GM12865 (cell line): Measurements from ENCODE around the gene SYT2.
"Not testable (repeated sequence)": the region's sequence is repeated elsewhere in the genome, so short reads cannot be mapped to it uniquely, and the experiment has no call there.

Experiments
- DNase-seq: peaks from one replicate; pipeline ENCODE4 v3.0.0; 2010; ENCODE audit warnings: low read depth
- H3K4me3 ChIP-seq: 2 replicates; pipeline ENCODE4 v1.5.1; 2011; ENCODE audit warnings: mild to moderate bottlenecking, low read depth, low read length, control low read depth
- CTCF ChIP-seq: IDR thresholded peaks from 2 replicates; pipeline ENCODE4 v1.5.1; 2011; ENCODE audit warnings: low read length, control low read depth, low read depth, inconsistent platforms; ENCODE audit not compliant: insufficient read depth; ENCODE audit errors: missing control alignments

The SYT2 gene

GRCh38 chr1:202716654-202717053 is 6.4 kb upstream of the SYT2 start:
- DNase-seq, result no peak
- no peak for TF ChIP-seq CTCF
- H3K4me3 ChIP-seq, result no peak overlapping the region

GRCh38 chr1:202714202-202714601 is 3.9 kb upstream of the SYT2 start:
- DNase-seq, H3K4me3 ChIP-seq: not testable (repeated sequence)

GRCh38 chr1:202713110-202713509 is 2.9 kb upstream of the SYT2 start:
- DNase-seq, result no peak
- no peak overlapping the region for H3K4me3 ChIP-seq
- TF ChIP-seq CTCF, result no peak

- H3K4me3 ChIP-seq, result no peak overlapping the region
- no peak for TF ChIP-seq CTCF
- DNase-seq, result no peak
Observed at GRCh38 chr1:202711949-202712635, 1.8 kb upstream of the SYT2 start.

GRCh38 chr1:202709276-202710041 is 795 bp downstream of the SYT2 start:
- DNase-seq, result no peak

GRCh38 chr1:202708456-202709275 is 1.6 kb downstream of the SYT2 start:
- no peak for DNase-seq
- H3K4me3 ChIP-seq, result no peak overlapping the region
- TF ChIP-seq CTCF, result no peak

More at GRCh38 chr1:202709276-202710041, 795 bp downstream of the SYT2 start:
- TF ChIP-seq CTCF, result no peak
- no peak overlapping the region for H3K4me3 ChIP-seq

GRCh38 chr1:202706851-202707250 is 3.4 kb downstream of the SYT2 start:
- no peak for DNase-seq
- no peak overlapping the region for H3K4me3 ChIP-seq
- no peak for TF ChIP-seq CTCF
